ENCODE measurements around the gene TULP1. TPM values are rescaled to one million over a fixed set of nuclear protein-coding genes. Genes with fewer than 3 reads are reported as not detected.

TULP1 gene
- total RNA-seq, 1 experiment from 2014 or later = not detected

- Histone ChIP-seq H3K4me3 (replicated peaks in 1 of 2; ENCODE audit: low read depth in 1 of 2, low read length in 2 of 2) (peak overlapping the region; percentile 42 to 60), H3K36me3 (ENCODE audit: control insufficient read depth in 1 of 2, insufficient read depth in 2 of 2, low read length in 2 of 2) (no peaks in the 10 kb centered on the region), H4K20me1 (ENCODE audit: insufficient read depth) (no peaks in the 10 kb centered on the region), H3K27ac (ENCODE audit: low read depth, low read length) (peak overlapping the region; percentile 97), H3K27me3 (ENCODE audit: insufficient read depth, low read length) (no peaks in the 10 kb centered on the region), H3K4me2 (ENCODE audit: low read length) (peak overlapping the region; percentile 84), H3K9ac (ENCODE audit: low read length) (peak overlapping the region; percentile 75), H3K79me2 (ENCODE audit: insufficient read depth, low read length) (peaks cover 39% of the 10 kb centered on the region), H2AFZ (ENCODE audit: low read depth, low read length, poor library complexity, severe bottlenecking) (no peak overlapping the region), H3K9me3 (ENCODE audit: control insufficient read depth in 1 of 2, insufficient read depth in 1 of 2, low read depth in 1 of 2, low read length in 2 of 2) (no peaks in the 10 kb centered on the region), H3K4me1 (ENCODE audit: control insufficient read depth in 1 of 2, insufficient read depth in 2 of 2, low read length in 2 of 2) (peaks cover 54 to 83% of the 10 kb centered on the region in 2 experiments), H3K9me2 (ENCODE audit: insufficient read depth) (no peaks in the 10 kb centered on the region)
- CTCF ChIA-PET = interaction anchor here (0.6 to 1.7 kb wide), 3 partner anchors 10 to 250 kb away, joined by 4 read pairs; partner anchors contain the start of genes ARMC12 and TEAD3
- TSS peak; percentile 74 for BruUV-seq (replicated peaks)
- DNase-seq (ENCODE audit: low read depth, low spot score) (no peak), ATAC-seq (peak; percentile 69)
- intact Hi-C loops (cut with micrococcal nuclease) = no loop called here
- RAD21 ChIA-PET (ENCODE audit: low non-redundant PET in 1 of 2, low total read pairs in 2 of 2, uncharacterized antibody in 2 of 2, unreplicated experiment in 2 of 2) = interaction anchor here in 1 of 2 experiments (0.8 kb wide), 1 partner anchor 36 kb away, joined by 3 read pairs; no protein-coding TSS in a partner anchor
- POLR2A ChIA-PET = interaction anchor here (0.6 to 8.1 kb wide), 4 partner anchors 8 to 1649 kb away, joined by 3 to 48 read pairs (median 6); partner anchors contain the start of gene TEAD3
- TF ChIP-seq RAD21 (IDR thresholded peaks at IDR 0.05; ENCODE audit: low read depth) (no peak), POLR2AphosphoS5 (IDR thresholded peaks at IDR 0.05; ENCODE audit: low read depth, low read length) (peak; percentile 81), MAX (IDR thresholded peaks at IDR 0.05) (no peak), YY1 (IDR thresholded peaks at IDR 0.05; ENCODE audit: extremely low read depth, insufficient replicate concordance, low read depth, low read length) (peak; percentile 22), ZFX (IDR thresholded peaks at IDR 0.05) (peak; percentile 68)
Measured at GRCh38 chr6:35486005-35486925, 26.4 kb downstream of the TULP1 start.

GRCh38 chr6:35485402-35485877 lies 27.3 kb downstream of the TULP1 start:
- ATAC-seq (peak; percentile 79), DNase-seq (ENCODE audit: low read depth, low spot score) (no peak)
- H3K27me3 ChIP-seq (ENCODE audit: insufficient read depth, low read length) = no peaks in the 10 kb centered on the region
- no peak overlapping the region for H2AFZ ChIP-seq (ENCODE audit: low read depth, low read length, poor library complexity, severe bottlenecking)
- H3K79me2 ChIP-seq (ENCODE audit: insufficient read depth, low read length) = peaks cover 35% of the 10 kb centered on the region
- peak overlapping the region; percentile 75 for H3K9ac ChIP-seq (ENCODE audit: low read length)
- H3K4me2 ChIP-seq (ENCODE audit: low read length) = peak overlapping the region; percentile 84
- peak overlapping the region; percentile 97 for H3K27ac ChIP-seq (ENCODE audit: low read depth, low read length)
- H3K4me3 ChIP-seq (replicated peaks in 1 of 2; ENCODE audit: low read depth in 1 of 2, low read length in 2 of 2) = peak overlapping the region; percentile 42 to 60
- H4K20me1 ChIP-seq (ENCODE audit: insufficient read depth) = no peaks in the 10 kb centered on the region
- ChIA-PET POLR2A (interaction anchor here (8.1 kb wide), 1 partner anchor 13 kb away, joined by 48 read pairs; no protein-coding TSS in a partner anchor), CTCF (interaction anchor here (0.6 kb wide), 1 partner anchor 37 kb away, joined by 4 read pairs; no protein-coding TSS in a partner anchor), RAD21 (ENCODE audit: low non-redundant PET in 1 of 2, low total read pairs in 2 of 2, uncharacterized antibody in 2 of 2, unreplicated experiment in 2 of 2) (no interaction called here)
- no TSS peak for BruUV-seq (replicated peaks)
- no peaks in the 10 kb centered on the region for H3K9me2 ChIP-seq (ENCODE audit: insufficient read depth)
- intact Hi-C loops (cut with micrococcal nuclease) = no loop called here
- H3K9me3 ChIP-seq (ENCODE audit: control insufficient read depth in 1 of 2, insufficient read depth in 1 of 2, low read depth in 1 of 2, low read length in 2 of 2) = no peaks in the 10 kb centered on the region
- peaks cover 50 to 75% of the 10 kb centered on the region in 2 experiments for H3K4me1 ChIP-seq (ENCODE audit: control insufficient read depth in 1 of 2, insufficient read depth in 2 of 2, low read length in 2 of 2)
- H3K36me3 ChIP-seq (ENCODE audit: control insufficient read depth in 1 of 2, insufficient read depth in 2 of 2, low read length in 2 of 2) = no peaks in the 10 kb centered on the region
- TF ChIP-seq JUND (IDR thresholded peaks at IDR 0.05) (no peak), ATF3 (IDR thresholded peaks at IDR 0.05) (no peak), SP1 (IDR thresholded peaks at IDR 0.05; ENCODE audit: low read depth) (no peak), SRF (IDR thresholded peaks at IDR 0.05; ENCODE audit: low read depth) (no peak), EGR1 (IDR thresholded peaks at IDR 0.05; ENCODE audit: low read depth) (no peak), TCF7L2 (IDR thresholded peaks at IDR 0.05; ENCODE audit: borderline replicate concordance, extremely low read depth, insufficient read depth, insufficient read length) (no peak), YY1 (IDR thresholded peaks at IDR 0.05; ENCODE audit: extremely low read depth, insufficient replicate concordance, low read depth, low read length) (no peak), ZBTB33 (IDR thresholded peaks at IDR 0.05; ENCODE audit: extremely low read depth, insufficient replicate concordance, low read length) (no peak), CEBPB (IDR thresholded peaks at IDR 0.05; ENCODE audit: low read depth) (no peak), MAX (IDR thresholded peaks at IDR 0.05) (no peak)

All from HCT116 (cell line).